ENCODE results near the gene SLBP. TPM values are rescaled to one million over a fixed set of nuclear protein-coding genes. Genes with fewer than 3 reads are reported as not detected.

SLBP gene
- total and polyA plus RNA-seq, 10 donors: 24.0 to 52.0 (median 34.7) TPM

- H3K9me3 ChIP-seq: no peaks in the 10 kb centered on the region
- TF ChIP-seq CTCF (IDR thresholded peaks at IDR 0.05 in 8 of 11, conservative IDR thresholded peaks at IDR 0.05 in 3 of 11) (no peak), POLR2A (IDR thresholded peaks at IDR 0.05) (no peak), POLR2AphosphoS5 (IDR thresholded peaks at IDR 0.05) (no peak)
- no peaks in the 10 kb centered on the region for H3K36me3 ChIP-seq
- no peaks in the 10 kb centered on the region for H3K27me3 ChIP-seq (replicated peaks in 1 of 7)
- intact Hi-C loops (cut with DNase I; ENCODE audit: low total_unique reads): no loop called here
- WGBS, 5 donors: 96 to 100% (median 98%) methylated on average over 1 to 11 of the region's 11 CpGs
- DNase-seq: no peak
- H3K4me3 ChIP-seq: no peak overlapping the region
- H3K4me1 ChIP-seq: peaks cover 0 to 6% (median 0%) of the 10 kb centered on the region in 6 donors
- no peak overlapping the region for H3K27ac ChIP-seq
Measured at GRCh38 chr4:1670279-1670678, 41.8 kb downstream of the SLBP start.

GRCh38 chr4:1669850-1670249 is 42.3 kb downstream of the SLBP start:
- no peaks in the 10 kb centered on the region for H3K36me3 ChIP-seq
- WGBS, 5 donors: 94 to 98% (median 96%) methylated on average over 13 to 21 of the region's 21 CpGs
- H3K27ac ChIP-seq: no peak overlapping the region
- no peaks in the 10 kb centered on the region for H3K27me3 ChIP-seq (replicated peaks in 1 of 7)
- no peak overlapping the region for H3K4me3 ChIP-seq
- intact Hi-C loops (cut with DNase I; ENCODE audit: low total_unique reads): no loop called here
- peaks cover 0 to 6% (median 0%) of the 10 kb centered on the region in 6 donors for H3K4me1 ChIP-seq
- no peak for TF ChIP-seq CTCF (IDR thresholded peaks at IDR 0.05 in 8 of 11, conservative IDR thresholded peaks at IDR 0.05 in 3 of 11)
- TF ChIP-seq POLR2AphosphoS5 (IDR thresholded peaks at IDR 0.05): no peak
- TF ChIP-seq POLR2A (IDR thresholded peaks at IDR 0.05): no peak
- no peaks in the 10 kb centered on the region for H3K9me3 ChIP-seq
- no peak for DNase-seq

- 84 to 93% (median 88%) methylated on average over 5 to 12 of the region's 12 CpGs for WGBS, 5 donors
- Histone ChIP-seq H3K36me3 (no peaks in the 10 kb centered on the region), H3K4me3 (no peak overlapping the region), H3K27ac (no peak overlapping the region), H3K9me3 (no peaks in the 10 kb centered on the region), H3K27me3 (replicated peaks in 1 of 7) (no peaks in the 10 kb centered on the region), H3K4me1 (peaks cover 0 to 6% (median 0%) of the 10 kb centered on the region in 6 donors)
- intact Hi-C loops (cut with DNase I; ENCODE audit: low total_unique reads): no loop called here
- DNase-seq: no peak
- TF ChIP-seq POLR2AphosphoS5 (IDR thresholded peaks at IDR 0.05): no peak
- no peak for TF ChIP-seq POLR2A (IDR thresholded peaks at IDR 0.05)
- no peak for TF ChIP-seq CTCF (IDR thresholded peaks at IDR 0.05 in 8 of 11, conservative IDR thresholded peaks at IDR 0.05 in 3 of 11)
Measured at GRCh38 chr4:1669270-1669669, 42.8 kb downstream of the SLBP start.

- Histone ChIP-seq H3K27me3 (replicated peaks in 1 of 7) (no peaks in the 10 kb centered on the region), H3K4me1 (peaks cover 0 to 6% (median 0%) of the 10 kb centered on the region in 6 donors), H3K27ac (no peak overlapping the region), H3K4me3 (no peak overlapping the region), H3K36me3 (no peaks in the 10 kb centered on the region), H3K9me3 (no peaks in the 10 kb centered on the region)
- DNase-seq: no peak
- TF ChIP-seq CTCF (IDR thresholded peaks at IDR 0.05 in 8 of 11, conservative IDR thresholded peaks at IDR 0.05 in 3 of 11) (no peak), POLR2AphosphoS5 (IDR thresholded peaks at IDR 0.05) (no peak), POLR2A (IDR thresholded peaks at IDR 0.05) (no peak)
- intact Hi-C loops (cut with DNase I; ENCODE audit: low total_unique reads): no loop called here
- 68 to 89% (median 80%) methylated on average over 4 to 8 of the region's 8 CpGs for WGBS, 5 donors
Measured at GRCh38 chr4:1668488-1668840, 43.7 kb downstream of the SLBP start.

Measured in spleen (tissue), 11 donors.